HepG2 (cell line): ENCODE data around the gene B4GALT5. TPM values are rescaled to one million over a fixed set of nuclear protein-coding genes. Genes with fewer than 3 reads are reported as not detected.
A peak's percentile ranks its signal among the peaks of the same experiment; 100 is the strongest.

ENCODE experiments used
- FOXO1 ChIP-seq: sonication (generic); formaldehyde crosslinking; IDR thresholded peaks from 2 replicates; pipeline ENCODE4 v1.4.0; 2020; ENCODE audit warnings: missing genetic modification reagents
- PHF8 ChIP-seq: sonication (generic); formaldehyde crosslinking; IDR thresholded peaks from 2 replicates; pipeline ENCODE4 v1.5.0; 2020; ENCODE audit warnings: missing genetic modification reagents
- SP2 ChIP-seq: sonication (generic); formaldehyde crosslinking; IDR thresholded peaks from 2 replicates; pipeline ENCODE4 v1.5.1; 2020; ENCODE audit warnings: mild to moderate bottlenecking, missing genetic modification reagents
- SYNCRIP ChIP-seq: fragments of 200-400 bp; formaldehyde crosslinking; IDR thresholded peaks from 2 replicates; pipeline ENCODE4 v1.6.1; 2018; ENCODE audit warnings: mild to moderate bottlenecking, low read depth, low read length; ENCODE audit not compliant: insufficient read depth
- TSC22D2 ChIP-seq: sonication (generic); formaldehyde crosslinking; IDR thresholded peaks from 2 replicates; pipeline ENCODE4 v1.5.1; 2020; ENCODE audit warnings: missing genetic modification reagents, mild to moderate bottlenecking, borderline replicate concordance
- ZFP82 ChIP-seq: sonication (generic); formaldehyde crosslinking; IDR thresholded peaks from 2 replicates; pipeline ENCODE4 v1.5.1; 2020; ENCODE audit warnings: mild to moderate bottlenecking, missing genetic modification reagents, borderline replicate concordance
- ZNF235 ChIP-seq: sonication (generic); formaldehyde crosslinking; IDR thresholded peaks from 2 replicates; pipeline ENCODE4 v1.8.1; 2023; ENCODE audit warnings: mild to moderate bottlenecking, missing genetic modification reagents, borderline replicate concordance
- ZNF331 ChIP-seq: sonication (generic); formaldehyde crosslinking; IDR thresholded peaks from 2 replicates; pipeline ENCODE4 v1.4.0; 2020; ENCODE audit warnings: missing genetic modification reagents
- ZNF34 ChIP-seq: sonication (generic); formaldehyde crosslinking; IDR thresholded peaks from 2 replicates; pipeline ENCODE4 v1.4.0; 2020; ENCODE audit warnings: mild to moderate bottlenecking, missing genetic modification reagents, borderline replicate concordance
- ZNF550 ChIP-seq: sonication (generic); formaldehyde crosslinking; IDR thresholded peaks from 2 replicates; pipeline ENCODE4 v1.4.0; 2020; ENCODE audit warnings: mild to moderate bottlenecking, missing genetic modification reagents, borderline replicate concordance
- ZNF772 ChIP-seq: sonication (generic); formaldehyde crosslinking; IDR thresholded peaks from 2 replicates; pipeline ENCODE4 v1.5.0; 2020; ENCODE audit warnings: mild to moderate bottlenecking, missing genetic modification reagents
- ZNF891 ChIP-seq: sonication (generic); formaldehyde crosslinking; IDR thresholded peaks from 2 replicates; pipeline ENCODE4 v1.5.0; 2020; ENCODE audit warnings: mild to moderate bottlenecking, missing genetic modification reagents
- ZSCAN29 ChIP-seq: sonication (generic); formaldehyde crosslinking; conservative IDR thresholded peaks from 2 replicates; pipeline ENCODE4 v1.4.0; 2020; ENCODE audit warnings: mild to moderate bottlenecking, missing genetic modification reagents
- polyA plus RNA-seq, 8 experiments: library from polyadenylated mRNA; depleted of rRNA in 3 of 8; stranded (reverse) in 7 of 8; unstranded in 1 of 8; fragments of >200 nt; fragmentation: Illumina TruSeq in 4 of 8; extraction: Trizol in 4 of 8; gene quantifications; 2 replicates each; pipeline versions ENCODE4 v1.2.1 to v1.2.3, GENCODE V29; 2011 to 2016; ENCODE audit warnings: low read depth in 4 of 8, missing spikeins in 1 of 8, mixed read lengths in 1 of 8; ENCODE audit not compliant: insufficient read depth in 1 of 8
- total RNA-seq, 5 experiments: library from RNA; depleted of rRNA; stranded (reverse); fragments of >200 nt; fragmentation: Illumina TruSeq; extraction: Trizol; gene quantifications; 2 replicates each; pipeline ENCODE4 v1.2.3, GENCODE V29; 2016; ENCODE audit warnings: low read depth in 1 of 5
- TF ChIP-seq, protein P1 (sequence below): sonication (generic); formaldehyde crosslinking; IDR thresholded peaks from 2 replicates; pipeline ENCODE4 v1.5.1; 2020; ENCODE audit warnings: mild to moderate bottlenecking, missing genetic modification reagents, moderate library complexity
- TF ChIP-seq, protein P2 (sequence below): sonication (generic); formaldehyde crosslinking; IDR thresholded peaks from 2 replicates; pipeline ENCODE4 v1.4.0; 2020; ENCODE audit warnings: missing genetic modification reagents, borderline replicate concordance
- TF ChIP-seq, protein P3 (sequence below): sonication (generic); formaldehyde crosslinking; IDR thresholded peaks from 2 replicates; pipeline ENCODE4 v1.9.0; 2022; ENCODE audit warnings: missing genetic modification reagents, mild to moderate bottlenecking, borderline replicate concordance
- TF ChIP-seq, protein P4 (sequence below): sonication (generic); formaldehyde crosslinking; IDR thresholded peaks from 2 replicates; pipeline ENCODE4 v1.4.0; 2020; ENCODE audit warnings: low read depth, missing genetic modification reagents

Gene B4GALT5
- total and polyA plus RNA-seq, 2 of the 13 experiments (the other 11 are each of a cell fraction or from before 2014, with no cell fraction given), result 27.3 to 30.9 TPM

DNA sequence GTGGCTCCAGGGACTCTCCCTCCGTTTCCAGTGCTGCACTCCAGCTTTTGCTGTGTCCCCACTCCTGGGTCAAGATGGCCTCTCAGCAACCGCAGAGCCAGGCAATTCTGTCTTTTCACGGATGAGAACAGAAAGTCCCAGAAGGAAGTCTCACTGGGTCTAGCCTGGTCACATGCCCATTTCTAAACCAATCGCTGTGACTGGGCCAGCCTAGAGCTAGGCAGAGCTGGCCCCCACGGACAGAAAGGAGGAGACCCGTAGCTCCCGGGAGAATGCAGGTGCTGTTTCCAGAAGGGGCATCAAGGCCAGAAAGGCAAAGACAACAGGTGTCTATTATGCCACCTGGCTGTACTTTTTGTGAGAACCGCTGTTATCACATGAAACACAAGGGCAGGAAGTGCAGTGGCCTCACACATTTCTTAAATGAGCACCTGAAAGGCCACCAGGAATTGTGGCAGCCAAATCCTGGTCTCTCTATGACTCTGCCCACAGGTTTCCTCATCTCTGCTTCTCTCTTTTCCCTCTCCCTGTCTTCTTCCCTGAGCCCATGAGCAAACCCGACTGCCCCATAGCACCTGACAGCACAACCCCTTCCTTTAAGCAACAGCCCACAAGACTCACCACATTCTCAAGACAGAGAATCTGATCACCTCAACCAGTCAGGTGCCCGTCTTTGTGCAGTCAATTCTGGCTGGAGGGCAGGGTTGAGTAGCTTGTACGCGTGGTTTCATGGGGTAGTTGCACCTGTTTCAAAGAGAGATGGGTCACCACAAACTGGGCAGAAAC lies 37.1 kb upstream of the B4GALT5 start (continued):
- TF ChIP-seq ZNF235 (CRISPR knock-in tag), result no peak
- TF ChIP-seq ZNF34, result no peak
- TF ChIP-seq, protein P1, sequence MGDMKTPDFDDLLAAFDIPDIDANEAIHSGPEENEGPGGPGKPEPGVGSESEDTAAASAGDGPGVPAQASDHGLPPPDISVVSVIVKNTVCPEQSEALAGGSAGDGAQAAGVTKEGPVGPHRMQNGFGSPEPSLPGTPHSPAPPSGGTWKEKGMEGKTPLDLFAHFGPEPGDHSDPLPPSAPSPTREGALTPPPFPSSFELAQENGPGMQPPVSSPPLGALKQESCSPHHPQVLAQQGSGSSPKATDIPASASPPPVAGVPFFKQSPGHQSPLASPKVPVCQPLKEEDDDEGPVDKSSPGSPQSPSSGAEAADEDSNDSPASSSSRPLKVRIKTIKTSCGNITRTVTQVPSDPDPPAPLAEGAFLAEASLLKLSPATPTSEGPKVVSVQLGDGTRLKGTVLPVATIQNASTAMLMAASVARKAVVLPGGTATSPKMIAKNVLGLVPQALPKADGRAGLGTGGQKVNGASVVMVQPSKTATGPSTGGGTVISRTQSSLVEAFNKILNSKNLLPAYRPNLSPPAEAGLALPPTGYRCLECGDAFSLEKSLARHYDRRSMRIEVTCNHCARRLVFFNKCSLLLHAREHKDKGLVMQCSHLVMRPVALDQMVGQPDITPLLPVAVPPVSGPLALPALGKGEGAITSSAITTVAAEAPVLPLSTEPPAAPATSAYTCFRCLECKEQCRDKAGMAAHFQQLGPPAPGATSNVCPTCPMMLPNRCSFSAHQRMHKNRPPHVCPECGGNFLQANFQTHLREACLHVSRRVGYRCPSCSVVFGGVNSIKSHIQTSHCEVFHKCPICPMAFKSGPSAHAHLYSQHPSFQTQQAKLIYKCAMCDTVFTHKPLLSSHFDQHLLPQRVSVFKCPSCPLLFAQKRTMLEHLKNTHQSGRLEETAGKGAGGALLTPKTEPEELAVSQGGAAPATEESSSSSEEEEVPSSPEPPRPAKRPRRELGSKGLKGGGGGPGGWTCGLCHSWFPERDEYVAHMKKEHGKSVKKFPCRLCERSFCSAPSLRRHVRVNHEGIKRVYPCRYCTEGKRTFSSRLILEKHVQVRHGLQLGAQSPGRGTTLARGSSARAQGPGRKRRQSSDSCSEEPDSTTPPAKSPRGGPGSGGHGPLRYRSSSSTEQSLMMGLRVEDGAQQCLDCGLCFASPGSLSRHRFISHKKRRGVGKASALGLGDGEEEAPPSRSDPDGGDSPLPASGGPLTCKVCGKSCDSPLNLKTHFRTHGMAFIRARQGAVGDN (CRISPR knock-in tag), result peak; percentile 52
- TF ChIP-seq, protein P2, sequence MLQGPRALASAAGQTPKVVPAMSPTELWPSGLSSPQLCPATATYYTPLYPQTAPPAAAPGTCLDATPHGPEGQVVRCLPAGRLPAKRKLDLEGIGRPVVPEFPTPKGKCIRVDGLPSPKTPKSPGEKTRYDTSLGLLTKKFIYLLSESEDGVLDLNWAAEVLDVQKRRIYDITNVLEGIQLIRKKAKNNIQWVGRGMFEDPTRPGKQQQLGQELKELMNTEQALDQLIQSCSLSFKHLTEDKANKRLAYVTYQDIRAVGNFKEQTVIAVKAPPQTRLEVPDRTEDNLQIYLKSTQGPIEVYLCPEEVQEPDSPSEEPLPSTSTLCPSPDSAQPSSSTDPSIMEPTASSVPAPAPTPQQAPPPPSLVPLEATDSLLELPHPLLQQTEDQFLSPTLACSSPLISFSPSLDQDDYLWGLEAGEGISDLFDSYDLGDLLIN (CRISPR knock-in tag), result 0 out of 2 replicates have a peak, but pooled peaks have one; percentile 19
- TF ChIP-seq ZNF891 (CRISPR knock-in tag), result 0 out of 2 replicates have a peak, but pooled peaks have one; percentile 38
- no peak for TF ChIP-seq ZNF331 (CRISPR knock-in tag)
- no peak for TF ChIP-seq ZFP82 (CRISPR knock-in tag)
- TF ChIP-seq ZNF772 (CRISPR knock-in tag), result no peak
- TF ChIP-seq FOXO1 (CRISPR knock-in tag), result peak; percentile 44; the same call in 1 of the 2 replicates
- 0 out of 2 replicates have a peak, but pooled peaks have one; percentile 18 for TF ChIP-seq ZSCAN29
- no peak for TF ChIP-seq SYNCRIP
- TF ChIP-seq, protein P3, sequence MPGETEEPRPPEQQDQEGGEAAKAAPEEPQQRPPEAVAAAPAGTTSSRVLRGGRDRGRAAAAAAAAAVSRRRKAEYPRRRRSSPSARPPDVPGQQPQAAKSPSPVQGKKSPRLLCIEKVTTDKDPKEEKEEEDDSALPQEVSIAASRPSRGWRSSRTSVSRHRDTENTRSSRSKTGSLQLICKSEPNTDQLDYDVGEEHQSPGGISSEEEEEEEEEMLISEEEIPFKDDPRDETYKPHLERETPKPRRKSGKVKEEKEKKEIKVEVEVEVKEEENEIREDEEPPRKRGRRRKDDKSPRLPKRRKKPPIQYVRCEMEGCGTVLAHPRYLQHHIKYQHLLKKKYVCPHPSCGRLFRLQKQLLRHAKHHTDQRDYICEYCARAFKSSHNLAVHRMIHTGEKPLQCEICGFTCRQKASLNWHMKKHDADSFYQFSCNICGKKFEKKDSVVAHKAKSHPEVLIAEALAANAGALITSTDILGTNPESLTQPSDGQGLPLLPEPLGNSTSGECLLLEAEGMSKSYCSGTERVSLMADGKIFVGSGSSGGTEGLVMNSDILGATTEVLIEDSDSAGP (CRISPR knock-in tag), result no peak; the same call in 1 of the 2 replicates
- TF ChIP-seq PHF8, result peak; percentile 42; the same call in 1 of the 2 replicates
- no peak for TF ChIP-seq SP2
- TF ChIP-seq ZNF550 (CRISPR knock-in tag), result no peak
- TF ChIP-seq, protein P4, sequence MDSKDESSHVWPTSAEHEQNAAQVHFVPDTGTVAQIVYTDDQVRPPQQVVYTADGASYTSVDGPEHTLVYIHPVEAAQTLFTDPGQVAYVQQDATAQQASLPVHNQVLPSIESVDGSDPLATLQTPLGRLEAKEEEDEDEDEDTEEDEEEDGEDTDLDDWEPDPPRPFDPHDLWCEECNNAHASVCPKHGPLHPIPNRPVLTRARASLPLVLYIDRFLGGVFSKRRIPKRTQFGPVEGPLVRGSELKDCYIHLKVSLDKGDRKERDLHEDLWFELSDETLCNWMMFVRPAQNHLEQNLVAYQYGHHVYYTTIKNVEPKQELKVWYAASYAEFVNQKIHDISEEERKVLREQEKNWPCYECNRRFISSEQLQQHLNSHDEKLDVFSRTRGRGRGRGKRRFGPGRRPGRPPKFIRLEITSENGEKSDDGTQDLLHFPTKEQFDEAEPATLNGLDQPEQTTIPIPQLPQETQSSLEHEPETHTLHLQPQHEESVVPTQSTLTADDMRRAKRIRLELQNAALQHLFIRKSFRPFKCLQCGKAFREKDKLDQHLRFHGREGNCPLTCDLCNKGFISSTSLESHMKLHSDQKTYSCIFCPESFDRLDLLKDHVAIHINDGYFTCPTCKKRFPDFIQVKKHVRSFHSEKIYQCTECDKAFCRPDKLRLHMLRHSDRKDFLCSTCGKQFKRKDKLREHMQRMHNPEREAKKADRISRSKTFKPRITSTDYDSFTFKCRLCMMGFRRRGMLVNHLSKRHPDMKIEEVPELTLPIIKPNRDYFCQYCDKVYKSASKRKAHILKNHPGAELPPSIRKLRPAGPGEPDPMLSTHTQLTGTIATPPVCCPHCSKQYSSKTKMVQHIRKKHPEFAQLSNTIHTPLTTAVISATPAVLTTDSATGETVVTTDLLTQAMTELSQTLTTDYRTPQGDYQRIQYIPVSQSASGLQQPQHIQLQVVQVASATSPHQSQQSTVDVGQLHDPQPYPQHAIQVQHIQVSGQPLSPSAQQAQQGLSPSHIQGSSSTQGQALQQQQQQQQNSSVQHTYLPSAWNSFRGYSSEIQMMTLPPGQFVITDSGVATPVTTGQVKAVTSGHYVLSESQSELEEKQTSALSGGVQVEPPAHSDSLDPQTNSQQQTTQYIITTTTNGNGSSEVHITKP (CRISPR knock-in tag), result no peak
- TF ChIP-seq TSC22D2 (CRISPR knock-in tag), result 0 out of 2 replicates have a peak, but pooled peaks have one; percentile 27
